HG03280 (cell line): ENCODE results near the gene IL17RC.

Source experiments
- ATAC-seq: cut with Tn5 transposase; IDR thresholded peaks from one replicate; pipeline ENCODE4 v1.9.1; 2021; ENCODE audit warnings: mild to moderate bottlenecking, moderate library complexity; ENCODE audit not compliant: unreplicated experiment

Gene IL17RC

DNA sequence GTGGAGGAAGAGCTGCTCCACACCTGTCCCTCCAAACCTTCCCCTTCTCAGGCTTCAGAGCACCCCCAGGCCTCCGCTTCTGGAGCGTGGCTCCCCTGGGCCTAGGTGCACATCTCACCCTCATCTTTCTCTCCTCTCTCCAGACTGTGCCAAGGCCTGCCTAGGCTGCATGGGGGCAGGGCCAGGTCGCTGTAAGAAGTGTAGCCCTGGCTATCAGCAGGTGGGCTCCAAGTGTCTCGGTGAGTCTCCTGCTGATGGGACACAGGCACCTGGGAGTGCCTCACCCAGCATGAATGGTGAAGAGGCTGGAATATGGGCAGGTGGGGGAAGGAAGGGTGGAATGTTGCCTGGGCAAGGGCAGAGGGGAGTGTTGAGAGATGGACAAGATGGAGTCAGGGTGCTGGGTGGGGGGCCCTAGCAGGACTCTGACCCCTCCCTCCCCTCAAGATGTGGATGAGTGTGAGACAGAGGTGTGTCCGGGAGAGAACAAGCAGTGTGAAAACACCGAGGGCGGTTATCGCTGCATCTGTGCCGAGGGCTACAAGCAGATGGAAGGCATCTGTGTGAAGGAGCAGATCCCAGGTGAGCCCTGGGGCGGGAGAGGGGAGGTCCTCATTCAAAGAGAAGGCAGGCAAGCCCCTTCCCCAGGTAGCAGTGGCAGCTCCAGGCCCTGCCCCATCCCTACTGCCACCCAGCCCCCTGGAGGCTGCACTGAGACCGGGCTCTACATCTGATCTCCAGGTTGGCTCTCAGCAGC lies 26.2 kb downstream of the IL17RC start:
- no peak for ATAC-seq

DNA sequence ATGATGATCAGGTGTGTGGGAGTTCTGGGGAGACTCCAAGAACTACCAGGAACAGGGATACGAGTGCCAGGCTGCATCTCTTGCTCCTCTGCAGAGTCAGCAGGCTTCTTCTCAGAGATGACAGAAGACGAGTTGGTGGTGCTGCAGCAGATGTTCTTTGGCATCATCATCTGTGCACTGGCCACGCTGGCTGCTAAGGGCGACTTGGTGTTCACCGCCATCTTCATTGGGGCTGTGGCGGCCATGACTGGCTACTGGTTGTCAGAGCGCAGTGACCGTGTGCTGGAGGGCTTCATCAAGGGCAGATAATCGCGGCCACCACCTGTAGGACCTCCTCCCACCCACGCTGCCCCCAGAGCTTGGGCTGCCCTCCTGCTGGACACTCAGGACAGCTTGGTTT lies 27.4 kb downstream of the IL17RC start:
- ATAC-seq, result no peak

DNA sequence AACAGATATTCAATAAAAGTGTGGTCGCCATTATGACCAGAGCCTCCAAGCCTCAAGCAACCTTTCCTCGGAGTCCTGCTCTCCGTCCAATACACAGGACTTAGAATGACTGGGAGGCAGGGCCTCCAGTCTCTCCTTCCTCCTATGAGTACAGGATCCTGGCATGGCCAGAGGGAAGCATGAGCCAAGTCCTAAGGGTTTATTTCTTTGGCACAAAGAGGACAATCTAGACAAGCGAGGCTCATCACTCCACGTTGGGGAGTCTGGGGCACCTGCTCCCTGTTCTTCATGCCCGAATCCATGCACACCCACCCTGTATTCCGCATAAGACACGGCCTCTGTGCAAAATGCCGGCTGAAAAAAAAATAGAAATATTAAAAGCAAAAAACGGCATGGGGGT lies 28.5 kb downstream of the IL17RC start:
- no peak for ATAC-seq

DNA sequence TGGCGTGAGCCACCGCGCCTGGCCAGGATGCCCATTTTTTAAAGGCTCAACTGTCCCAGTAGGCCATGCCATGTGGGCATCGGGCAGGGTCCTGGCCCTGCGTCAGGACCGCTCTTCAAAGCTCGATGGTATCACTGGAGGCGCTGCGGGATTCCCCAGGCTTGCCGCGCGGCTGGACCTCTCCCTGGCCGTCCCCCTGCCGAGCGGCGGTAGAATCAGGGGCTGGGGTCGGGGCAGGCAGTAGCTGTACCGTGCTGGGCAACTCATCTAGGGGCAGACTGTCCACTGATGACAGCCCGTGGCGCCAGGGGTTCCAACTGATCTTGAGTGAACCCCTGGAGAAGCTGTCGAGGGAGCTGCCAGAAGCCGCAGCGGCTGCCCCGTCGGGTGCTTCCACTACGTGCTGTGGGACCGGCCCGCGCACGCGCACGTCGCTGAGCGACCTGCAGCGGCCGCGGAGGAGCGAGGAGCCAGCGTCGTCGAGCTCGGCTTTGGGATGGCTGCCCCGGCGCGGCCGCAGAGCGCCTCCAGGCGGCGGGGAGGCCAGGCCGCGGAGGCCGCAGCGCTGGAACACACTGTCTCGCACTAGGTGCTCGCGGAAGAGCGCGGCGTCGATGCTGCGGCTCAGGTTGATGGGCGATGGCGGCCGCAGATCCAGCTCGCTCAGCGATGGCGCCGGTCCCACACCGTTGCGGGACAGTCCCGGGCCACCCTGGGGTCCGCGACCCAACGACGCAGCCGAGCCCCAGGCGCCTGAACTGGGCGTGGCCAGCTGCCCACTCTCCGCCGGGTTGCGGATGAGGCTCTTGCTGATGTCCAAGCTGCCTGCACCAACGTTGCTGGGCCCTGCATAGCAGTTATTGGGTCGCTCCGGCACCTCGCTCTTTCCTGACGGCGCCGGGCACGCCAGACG lies 29.5 kb downstream of the IL17RC start:
- ATAC-seq, result peak; percentile 50

DNA sequence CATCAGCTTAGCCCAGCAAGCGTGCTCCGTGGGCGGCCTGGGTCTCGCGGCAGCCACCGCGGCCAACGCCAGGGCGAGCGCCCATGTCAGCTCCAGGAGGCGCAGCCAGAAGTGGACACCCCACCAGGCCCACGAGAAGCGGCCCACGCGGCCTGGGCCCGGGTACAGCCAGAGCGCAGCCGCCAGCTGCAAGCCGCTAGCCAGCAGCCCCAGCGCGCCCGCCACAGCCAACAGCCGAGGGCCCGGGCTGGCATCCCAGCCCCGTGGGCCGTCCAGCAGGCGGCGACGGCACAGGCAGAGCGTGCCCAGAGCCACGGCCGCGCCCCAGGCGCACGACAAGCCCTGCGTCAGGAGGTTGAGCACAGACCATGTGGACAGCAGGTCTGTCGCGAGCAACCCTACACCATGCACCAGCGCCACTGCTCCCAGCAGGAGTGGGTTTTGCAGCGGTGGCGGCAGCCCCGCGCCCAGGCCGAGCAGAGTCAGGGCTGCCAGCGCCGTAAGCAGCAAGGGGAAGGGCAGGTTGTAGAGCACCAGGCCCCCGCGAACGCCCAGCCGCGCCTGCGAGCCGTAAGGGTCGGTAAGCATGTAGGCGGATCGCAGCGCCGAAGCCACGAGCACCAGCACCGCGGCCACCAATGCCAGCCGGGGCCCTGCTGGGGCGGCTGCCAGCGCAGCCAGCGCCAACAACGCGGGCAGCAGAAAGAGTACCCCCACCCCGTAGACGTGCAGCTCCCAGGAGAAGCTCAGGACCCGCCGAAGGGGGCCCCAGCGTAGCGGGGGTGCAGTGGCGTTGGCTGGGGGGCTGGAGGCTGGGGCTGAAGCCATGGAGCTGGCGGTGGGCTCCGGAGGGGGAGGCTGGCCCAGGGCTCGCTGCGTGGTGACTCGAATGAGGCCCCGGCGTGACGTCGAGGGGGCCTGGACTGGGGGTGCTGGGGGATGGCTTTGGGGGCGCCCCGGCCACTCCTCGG lies 30.4 kb downstream of the IL17RC start:
- no peak for ATAC-seq

DNA sequence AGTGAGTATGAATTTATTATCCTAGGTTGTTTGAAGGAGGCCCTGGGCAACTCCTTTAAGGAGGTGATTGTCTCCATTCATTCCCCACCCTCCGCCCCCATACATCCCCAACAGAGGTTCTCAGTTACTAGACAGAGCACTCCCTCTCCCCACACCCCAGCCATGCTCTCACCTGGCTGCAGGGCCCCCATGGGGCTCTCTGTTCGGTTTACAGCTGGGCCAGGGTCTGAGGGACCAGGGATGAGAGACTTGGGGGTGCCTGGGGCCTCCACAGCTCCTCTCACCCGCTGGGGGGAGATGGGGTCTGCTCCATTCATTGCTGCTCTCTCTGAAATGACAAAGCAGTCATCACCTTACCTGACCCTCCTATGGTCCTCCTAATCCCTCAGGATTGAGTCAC lies 31.7 kb downstream of the IL17RC start:
- no peak for ATAC-seq

DNA sequence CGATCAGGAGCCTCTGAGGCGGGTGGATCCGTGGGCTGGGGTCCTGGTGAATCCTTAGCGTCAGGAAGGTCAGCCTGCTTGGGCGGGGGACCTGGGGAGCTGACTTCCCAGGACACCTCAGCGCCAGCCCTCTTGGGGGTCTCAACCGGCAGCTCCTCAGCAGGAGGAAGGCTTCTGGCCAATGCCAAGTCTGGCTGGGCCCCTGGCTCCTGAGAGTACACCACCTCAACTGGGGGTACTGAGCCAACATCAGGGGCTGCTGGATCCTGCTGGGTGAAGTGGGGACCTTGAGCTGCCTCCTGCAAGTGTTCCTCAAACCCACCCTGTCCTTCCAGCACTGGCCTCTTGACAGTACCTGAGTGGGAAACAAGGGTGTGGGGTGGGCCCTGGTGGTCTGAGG lies 32.2 kb downstream of the IL17RC start:
- ATAC-seq, result no peak

DNA sequence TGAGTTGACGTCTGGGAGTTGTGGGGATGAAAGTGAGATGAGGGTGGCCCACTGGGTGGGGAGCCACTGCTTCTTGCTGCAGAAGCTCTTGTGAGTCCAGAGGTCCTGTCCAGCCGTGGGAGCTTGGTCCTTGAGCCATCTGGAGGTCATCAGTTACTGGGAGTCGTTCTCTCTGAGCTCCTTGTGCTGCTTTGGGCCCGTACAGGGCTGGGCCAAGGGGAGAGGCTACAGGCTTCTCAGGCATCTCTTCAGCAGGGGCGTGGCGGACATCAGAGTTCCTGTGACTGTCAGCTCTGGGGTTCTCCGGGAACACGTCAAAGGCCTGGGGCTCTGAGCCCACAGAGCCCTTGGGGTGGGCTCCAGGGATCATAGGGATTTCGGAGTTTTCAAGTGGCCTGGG lies 32.7 kb downstream of the IL17RC start:
- ATAC-seq, result no peak

DNA sequence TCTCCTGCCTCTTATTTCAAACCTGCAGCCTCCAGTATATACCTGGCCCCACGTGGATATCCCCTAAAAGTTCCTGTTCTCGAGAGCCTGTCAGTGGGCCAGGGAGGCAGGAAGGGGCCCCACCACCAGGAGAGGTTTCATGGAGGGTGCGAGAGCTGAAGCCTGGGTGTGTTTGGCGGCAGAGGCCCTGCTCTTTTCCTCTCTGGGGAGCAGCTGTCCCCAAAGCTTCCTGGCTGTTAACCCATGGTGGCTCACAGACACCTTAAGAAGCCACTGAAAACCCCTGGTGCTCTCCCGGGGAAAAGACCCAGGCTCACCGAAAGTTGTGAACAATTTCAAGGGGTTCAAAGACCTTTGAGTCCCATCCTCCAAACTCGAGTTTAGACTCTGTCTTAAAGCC lies 34.2 kb downstream of the IL17RC start:
- no peak for ATAC-seq

DNA sequence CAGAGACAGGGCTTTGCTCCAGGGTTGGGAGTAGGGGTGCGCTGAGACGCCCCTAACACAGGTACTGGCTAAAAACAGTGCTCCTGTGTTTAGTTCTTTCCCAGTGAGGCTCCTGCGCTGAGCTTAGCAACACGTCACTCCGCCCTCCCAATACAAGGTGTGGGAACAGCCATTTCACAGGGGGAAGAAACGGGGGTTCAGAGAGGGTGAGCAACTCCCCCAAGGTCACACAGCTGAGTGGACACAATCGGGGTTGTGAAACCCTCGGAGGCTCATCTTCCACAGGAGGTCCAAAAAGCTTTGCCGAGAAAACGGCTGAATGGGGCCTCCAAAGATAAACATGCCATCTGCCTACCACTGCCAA lies 34.7 kb downstream of the IL17RC start:
- no peak for ATAC-seq

DNA sequence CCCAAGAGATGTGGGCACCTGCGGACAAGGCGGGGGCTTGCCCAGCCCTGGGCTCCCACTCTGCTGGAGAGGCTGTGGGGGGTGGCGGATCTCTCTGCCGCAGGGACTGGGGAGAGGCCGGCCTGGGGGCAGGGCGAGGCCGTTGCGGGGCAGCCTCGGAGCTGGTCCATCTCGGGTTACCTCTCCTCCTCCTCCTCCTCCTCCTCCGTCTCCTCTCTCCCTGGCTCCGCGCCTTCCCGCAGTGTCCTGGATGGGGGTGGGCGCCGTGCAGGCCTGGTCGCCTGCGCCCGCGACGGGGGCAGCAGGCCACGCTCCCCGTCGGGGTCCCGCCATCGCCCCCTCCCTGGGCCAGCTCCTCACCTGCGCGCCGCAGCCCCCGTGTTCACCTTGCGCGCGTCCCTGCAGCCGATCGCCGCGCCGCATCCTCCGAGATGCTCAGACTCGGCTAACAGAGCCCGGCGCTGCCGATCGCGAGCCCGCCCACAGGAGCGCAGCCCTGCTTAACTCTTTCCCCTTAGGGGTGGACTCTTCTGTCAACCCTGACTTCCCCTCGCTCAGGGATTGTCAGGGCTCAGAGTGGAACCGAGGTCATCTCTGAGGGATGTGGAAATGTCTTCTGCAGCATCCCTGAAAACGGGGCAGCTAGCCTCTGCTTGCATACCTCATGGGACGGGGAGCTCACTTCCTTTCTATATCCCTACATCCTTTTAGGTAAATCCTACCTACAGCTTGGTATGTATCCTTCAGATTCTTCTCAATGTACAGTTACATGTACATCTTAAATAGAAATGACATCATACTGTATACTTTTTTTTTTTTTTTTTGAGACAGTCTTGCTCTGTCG lies 35.3 kb downstream of the IL17RC start, which contains the start of gene PRRT3:
Gene PRRT3 (minus strand): TSS at position 447 of the 844 bp plus-strand sequence. CDS start 2,293 bp downstream, outside the sequence.
- peak; percentile 73 for ATAC-seq

DNA sequence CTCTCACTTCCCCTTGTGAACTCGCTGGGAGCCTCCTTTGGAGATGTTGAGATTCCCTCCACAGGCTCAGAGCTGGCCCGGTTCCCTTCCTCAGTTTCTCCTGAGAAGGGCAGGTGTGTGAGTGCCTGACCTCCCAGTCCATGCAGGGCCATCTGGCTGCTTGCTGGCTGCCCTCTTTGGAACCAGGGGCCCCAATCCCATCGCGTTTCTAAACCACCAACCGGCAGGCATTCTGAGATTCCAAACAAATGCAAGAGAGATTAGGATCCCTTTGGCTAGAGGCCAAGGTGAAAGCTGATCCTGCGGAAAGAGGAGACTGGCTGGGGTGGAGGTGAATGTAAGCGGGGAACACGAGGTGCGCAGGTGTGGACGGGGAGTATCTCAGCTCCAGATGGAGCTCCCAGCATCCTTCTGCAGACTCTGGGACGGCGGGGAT lies 38.2 kb downstream of the IL17RC start:
- no peak for ATAC-seq

DNA sequence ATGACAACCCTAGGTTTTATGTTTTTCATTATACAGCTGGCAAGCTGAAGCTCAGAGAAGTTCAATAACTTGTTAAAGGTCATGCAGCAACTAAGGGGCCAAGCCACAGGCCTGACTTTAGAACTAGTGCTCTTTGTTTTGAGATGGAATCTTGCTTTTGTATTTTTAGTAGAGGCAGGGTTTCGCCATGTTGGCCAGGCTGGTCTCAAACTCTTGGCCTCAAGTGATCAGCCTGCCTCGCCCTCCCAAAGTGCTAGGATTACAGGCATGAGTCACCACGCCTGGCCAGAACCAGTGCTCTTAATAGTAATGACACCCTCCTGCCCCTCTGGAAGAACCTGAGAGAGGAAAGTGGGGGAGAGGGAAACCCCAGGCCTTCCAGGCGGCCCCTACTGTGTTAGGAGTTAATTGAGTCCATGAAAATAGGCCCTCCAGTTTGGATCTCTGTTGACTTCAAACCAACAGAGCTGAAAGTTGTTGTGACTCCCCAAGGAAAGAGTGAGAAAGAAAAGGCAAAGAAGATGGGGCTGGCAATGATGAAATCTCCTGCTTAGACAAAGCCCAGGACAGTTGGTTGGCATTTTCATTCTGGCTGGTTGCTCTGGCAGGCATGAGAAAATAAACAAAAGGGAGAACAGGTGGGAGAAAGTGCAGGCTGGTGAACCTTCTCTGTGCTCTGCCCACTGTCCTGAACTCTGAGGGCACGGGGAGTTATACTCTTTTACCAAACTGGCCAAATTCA lies 38.9 kb downstream of the IL17RC start:
- no peak for ATAC-seq

DNA sequence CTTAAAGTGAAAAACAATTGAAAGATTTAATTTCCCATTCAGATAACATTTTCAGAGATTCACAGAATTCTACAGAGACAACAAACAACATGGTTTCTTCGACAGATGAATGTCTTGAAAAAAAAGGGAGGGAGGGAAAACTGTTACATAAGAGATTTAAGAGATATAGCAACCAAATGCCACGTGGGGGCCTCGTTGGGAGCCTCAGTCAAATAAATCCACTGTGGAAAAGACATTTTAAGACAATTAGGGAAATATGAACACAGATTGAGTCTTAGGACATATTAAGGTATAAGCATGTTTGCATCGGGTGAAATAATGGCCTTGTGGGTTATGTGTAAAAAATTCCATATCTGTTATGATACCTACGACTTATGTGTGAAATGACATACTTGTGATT lies 40.3 kb downstream of the IL17RC start:
- no peak for ATAC-seq

DNA sequence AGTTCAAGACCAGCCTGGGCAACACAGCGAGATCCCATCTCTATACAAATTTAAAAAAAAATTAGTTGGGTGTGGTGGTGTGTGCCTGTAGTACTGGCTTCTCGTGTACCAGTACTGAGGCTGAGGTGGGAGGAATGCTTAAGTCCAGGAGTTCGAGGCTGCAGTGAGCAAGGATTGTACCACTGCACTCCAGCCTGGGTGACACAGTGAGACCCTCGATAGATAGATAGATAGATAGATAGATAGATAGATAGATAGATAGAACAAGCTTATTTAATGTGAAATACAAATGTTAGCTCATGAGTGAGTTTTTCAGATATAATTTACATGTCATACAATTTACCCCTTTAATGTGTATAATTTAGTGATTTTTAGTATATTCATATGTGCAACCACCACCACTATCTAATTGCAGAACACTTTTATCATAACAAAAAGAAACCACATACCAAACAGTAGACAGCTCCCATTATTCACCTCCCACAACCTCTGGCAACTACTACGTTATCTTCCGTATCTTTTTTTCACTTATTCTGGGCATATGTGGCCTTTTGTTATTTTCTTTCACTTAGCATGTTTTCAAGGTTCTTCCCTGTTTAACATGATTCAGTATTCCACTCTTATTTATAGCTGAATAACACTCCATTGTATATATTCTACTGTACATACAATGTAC lies 48.4 kb downstream of the IL17RC start:
- ATAC-seq, result no peak

DNA sequence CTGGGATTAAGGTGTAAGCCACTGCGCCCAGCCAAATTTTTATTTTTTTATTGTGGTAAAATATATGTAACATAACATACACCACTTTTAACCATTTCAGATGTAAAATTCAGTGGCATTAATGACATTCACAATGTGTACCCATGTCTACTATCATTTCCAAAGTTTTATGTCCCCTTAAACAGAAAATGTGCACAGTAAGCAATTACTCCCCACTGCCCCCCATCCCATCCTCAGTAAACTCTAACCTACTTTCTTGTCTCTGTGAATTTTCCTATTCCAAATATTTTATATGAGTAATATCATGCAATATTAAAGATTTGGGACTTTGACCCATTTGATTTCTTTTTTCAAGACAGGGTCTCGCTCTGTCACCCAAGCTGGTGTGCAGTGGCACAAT lies 49.9 kb downstream of the IL17RC start:
- no peak for ATAC-seq

DNA sequence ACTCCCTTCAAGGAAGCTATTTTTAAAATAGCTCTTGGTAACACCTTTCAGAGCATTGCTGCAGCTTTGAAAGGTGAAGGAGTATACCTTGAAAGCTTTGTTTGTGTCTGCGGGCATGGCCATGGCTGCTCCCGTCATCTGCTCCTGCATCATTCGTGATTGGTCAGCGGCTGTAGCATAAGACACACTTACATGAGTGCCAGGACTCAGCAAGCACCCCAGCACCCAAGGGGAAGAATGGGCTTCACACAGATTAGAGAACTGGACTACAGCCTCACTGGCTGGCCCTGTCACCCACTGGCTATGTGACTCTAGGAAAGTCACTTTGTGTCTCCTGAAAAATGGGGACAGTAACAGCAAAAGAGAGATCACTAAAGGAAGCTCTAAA lies 52.7 kb downstream of the IL17RC start:
- no peak for ATAC-seq

DNA sequence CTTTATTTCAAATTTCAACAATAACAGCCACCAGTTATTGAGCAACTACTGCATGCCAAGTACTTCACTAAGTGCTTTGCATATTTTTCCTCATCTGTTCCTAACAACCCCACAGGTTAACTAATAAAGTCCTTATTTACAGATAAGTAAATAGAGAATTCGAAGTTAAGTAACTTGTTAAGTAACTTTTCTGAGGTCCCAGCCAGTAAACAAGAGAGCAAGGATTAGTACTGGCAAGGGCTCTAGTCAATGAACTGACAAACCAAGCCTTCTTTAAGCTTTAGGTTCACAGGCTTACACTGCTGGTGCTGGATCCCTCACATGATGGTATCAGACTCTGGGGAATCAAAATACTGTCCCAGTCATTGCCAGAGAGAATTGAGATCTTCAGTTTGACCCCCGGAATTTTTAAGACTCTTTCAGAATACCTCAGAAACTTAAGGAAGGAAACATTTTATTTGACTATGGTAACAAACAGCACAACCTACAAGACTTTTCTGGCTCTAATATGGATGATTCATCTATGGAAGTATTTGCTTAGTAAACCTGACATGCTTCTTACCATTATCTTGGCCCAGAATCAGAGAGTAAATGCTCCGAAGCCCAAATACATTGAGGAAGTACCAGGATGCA lies 53.2 kb downstream of the IL17RC start:
- no peak for ATAC-seq
